Measurements from ENCODE around the gene CEMIP.

- no peak for TF ChIP-seq ZNF114 (tag by site-specific recombination; IDR thresholded peaks at IDR 0.05)
- no peak for TF ChIP-seq CTCF (tag by site-specific recombination; IDR thresholded peaks at IDR 0.05)
- no peak for TF ChIP-seq ZNF121 (tag by site-specific recombination; IDR thresholded peaks at IDR 0.05)
- TF ChIP-seq ZNF24 (tag by site-specific recombination; IDR thresholded peaks at IDR 0.05): no peak
- TF ChIP-seq REST (tag by site-specific recombination; IDR thresholded peaks at IDR 0.05): no peak
- TF ChIP-seq ZNF394 (tag by site-specific recombination; IDR thresholded peaks at IDR 0.05; ENCODE audit: borderline replicate concordance): no peak
- TF ChIP-seq ZNF76 (tag by site-specific recombination; IDR thresholded peaks at IDR 0.05; ENCODE audit: borderline replicate concordance, low read depth): no peak
- TF ChIP-seq, protein P1, sequence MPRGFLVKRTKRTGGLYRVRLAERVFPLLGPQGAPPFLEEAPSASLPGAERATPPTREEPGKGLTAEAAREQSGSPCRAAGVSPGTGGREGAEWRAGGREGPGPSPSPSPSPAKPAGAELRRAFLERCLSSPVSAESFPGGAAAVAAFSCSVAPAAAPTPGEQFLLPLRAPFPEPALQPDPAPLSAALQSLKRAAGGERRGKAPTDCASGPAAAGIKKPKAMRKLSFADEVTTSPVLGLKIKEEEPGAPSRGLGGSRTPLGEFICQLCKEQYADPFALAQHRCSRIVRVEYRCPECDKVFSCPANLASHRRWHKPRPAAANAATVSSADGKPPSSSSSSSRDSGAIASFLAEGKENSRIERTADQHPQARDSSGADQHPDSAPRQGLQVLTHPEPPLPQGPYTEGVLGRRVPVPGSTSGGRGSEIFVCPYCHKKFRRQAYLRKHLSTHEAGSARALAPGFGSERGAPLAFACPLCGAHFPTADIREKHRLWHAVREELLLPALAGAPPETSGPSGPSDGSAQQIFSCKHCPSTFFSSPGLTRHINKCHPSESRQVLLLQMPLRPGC (tag by site-specific recombination; IDR thresholded peaks at IDR 0.05): no peak
- TF ChIP-seq, protein P2, sequence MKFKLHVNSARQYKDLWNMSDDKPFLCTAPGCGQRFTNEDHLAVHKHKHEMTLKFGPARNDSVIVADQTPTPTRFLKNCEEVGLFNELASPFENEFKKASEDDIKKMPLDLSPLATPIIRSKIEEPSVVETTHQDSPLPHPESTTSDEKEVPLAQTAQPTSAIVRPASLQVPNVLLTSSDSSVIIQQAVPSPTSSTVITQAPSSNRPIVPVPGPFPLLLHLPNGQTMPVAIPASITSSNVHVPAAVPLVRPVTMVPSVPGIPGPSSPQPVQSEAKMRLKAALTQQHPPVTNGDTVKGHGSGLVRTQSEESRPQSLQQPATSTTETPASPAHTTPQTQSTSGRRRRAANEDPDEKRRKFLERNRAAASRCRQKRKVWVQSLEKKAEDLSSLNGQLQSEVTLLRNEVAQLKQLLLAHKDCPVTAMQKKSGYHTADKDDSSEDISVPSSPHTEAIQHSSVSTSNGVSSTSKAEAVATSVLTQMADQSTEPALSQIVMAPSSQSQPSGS (tag by site-specific recombination; IDR thresholded peaks at IDR 0.05; ENCODE audit: low read depth): no peak
- TF ChIP-seq ZFHX2 (tag by site-specific recombination; conservative IDR thresholded peaks at IDR 0.05): no peak
- TF ChIP-seq, protein P3, sequence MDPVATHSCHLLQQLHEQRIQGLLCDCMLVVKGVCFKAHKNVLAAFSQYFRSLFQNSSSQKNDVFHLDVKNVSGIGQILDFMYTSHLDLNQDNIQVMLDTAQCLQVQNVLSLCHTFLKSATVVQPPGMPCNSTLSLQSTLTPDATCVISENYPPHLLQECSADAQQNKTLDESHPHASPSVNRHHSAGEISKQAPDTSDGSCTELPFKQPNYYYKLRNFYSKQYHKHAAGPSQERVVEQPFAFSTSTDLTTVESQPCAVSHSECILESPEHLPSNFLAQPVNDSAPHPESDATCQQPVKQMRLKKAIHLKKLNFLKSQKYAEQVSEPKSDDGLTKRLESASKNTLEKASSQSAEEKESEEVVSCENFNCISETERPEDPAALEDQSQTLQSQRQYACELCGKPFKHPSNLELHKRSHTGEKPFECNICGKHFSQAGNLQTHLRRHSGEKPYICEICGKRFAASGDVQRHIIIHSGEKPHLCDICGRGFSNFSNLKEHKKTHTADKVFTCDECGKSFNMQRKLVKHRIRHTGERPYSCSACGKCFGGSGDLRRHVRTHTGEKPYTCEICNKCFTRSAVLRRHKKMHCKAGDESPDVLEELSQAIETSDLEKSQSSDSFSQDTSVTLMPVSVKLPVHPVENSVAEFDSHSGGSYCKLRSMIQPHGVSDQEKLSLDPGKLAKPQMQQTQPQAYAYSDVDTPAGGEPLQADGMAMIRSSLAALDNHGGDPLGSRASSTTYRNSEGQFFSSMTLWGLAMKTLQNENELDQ (tag by site-specific recombination; IDR thresholded peaks at IDR 0.05; ENCODE audit: low read depth): no peak
Observed at GRCh38 chr15:80803580-80804525, 24.7 kb downstream of the CEMIP start.

Data from HEK293 (cell line).